T-helper 17 cell (primary cell): Measurements from ENCODE around the gene PRRG3. TPM values are rescaled to one million over a fixed set of nuclear protein-coding genes. Genes with fewer than 3 reads are reported as not detected.

Source experiments
- ATAC-seq: fragments of 150-1000 bp; cut with Tn5 transposase; 2 replicates; pipeline ENCODE4 v1.10.0; 2021; ENCODE audit warnings: mild to moderate bottlenecking, moderate library complexity
- DNase-seq, 3 donors: peaks; one replicate each; pipeline versions ENCODE4 v3.0.0 to v3.0.0-alpha.2; 2020 to 2021
- H3K9me3 ChIP-seq: one replicate; pipeline ENCODE4 v1.7.0; 2013; ENCODE audit warnings: low read length, mild to moderate bottlenecking; ENCODE audit not compliant: control insufficient read depth, poor library complexity, severe bottlenecking
- H3K27ac Mint-ChIP-seq: one replicate; pipeline ENCODE4 v1.8.0; 2022; ENCODE audit warnings: mild to moderate bottlenecking, moderate library complexity, mixed read lengths
- H3K27me3 Mint-ChIP-seq: one replicate; pipeline ENCODE4 v1.8.0; 2022; ENCODE audit warnings: mixed read lengths
- H3K36me3 Mint-ChIP-seq: one replicate; pipeline ENCODE4 v1.8.0; 2022; ENCODE audit warnings: low read depth, mixed read lengths
- H3K4me1 Mint-ChIP-seq: one replicate; pipeline ENCODE4 v1.8.0; 2022; ENCODE audit warnings: mild to moderate bottlenecking, mixed read lengths
- H3K4me3 Mint-ChIP-seq: one replicate; pipeline ENCODE4 v1.8.0; 2022; ENCODE audit warnings: mild to moderate bottlenecking, moderate library complexity, mixed read lengths
- total RNA-seq, 4 donors: library from RNA in 2 of 4; stranded (reverse) in 2 of 4; gene quantifications; one replicate each; pipeline ENCODE4 v1.2.3 and lab custom pipeline; 2022 to 2026

Gene PRRG3
- total RNA-seq, 2 donors from 2014 or later = not detected

- H3K9me3 ChIP-seq = no peaks in the 10 kb centered on the region
- Mint-ChIP-seq H3K27me3 (peaks cover 16% of the 10 kb centered on the region), H3K36me3 (no peaks in the 10 kb centered on the region), H3K4me1 (no peaks in the 10 kb centered on the region), H3K27ac (no peak overlapping the region), H3K4me3 (no peak overlapping the region)
- ATAC-seq (no peak), DNase-seq (no peak)
Measured at GRCh38 chrX:151699746-151700145, 4.5 kb downstream of the PRRG3 start.

- no peak for DNase-seq
- ATAC-seq = no peak
- no peaks in the 10 kb centered on the region for H3K9me3 ChIP-seq
- H3K4me1 Mint-ChIP-seq = no peaks in the 10 kb centered on the region
- H3K27ac Mint-ChIP-seq = no peak overlapping the region
- H3K27me3 Mint-ChIP-seq = peaks cover 13% of the 10 kb centered on the region
- no peak overlapping the region for H3K4me3 Mint-ChIP-seq
- H3K36me3 Mint-ChIP-seq = no peaks in the 10 kb centered on the region
Measured at GRCh38 chrX:151700581-151700980, 5.3 kb downstream of the PRRG3 start.

- Mint-ChIP-seq H3K27me3 (peaks cover 8% of the 10 kb centered on the region), H3K4me1 (no peaks in the 10 kb centered on the region), H3K27ac (no peak overlapping the region), H3K36me3 (no peaks in the 10 kb centered on the region), H3K4me3 (no peak overlapping the region)
- ATAC-seq (no peak), DNase-seq (no peak)
- no peaks in the 10 kb centered on the region for H3K9me3 ChIP-seq
Measured at GRCh38 chrX:151701071-151701470, 5.8 kb downstream of the PRRG3 start.

GRCh38 chrX:151701531-151701930, 6.3 kb downstream of the PRRG3 start:
- H3K9me3 ChIP-seq = no peaks in the 10 kb centered on the region
- H3K27ac Mint-ChIP-seq = no peak overlapping the region
- no peak overlapping the region for H3K4me3 Mint-ChIP-seq
- H3K27me3 Mint-ChIP-seq = peaks cover 8% of the 10 kb centered on the region
- DNase-seq (no peak), ATAC-seq (no peak)
- no peaks in the 10 kb centered on the region for H3K36me3 Mint-ChIP-seq
- H3K4me1 Mint-ChIP-seq = no peaks in the 10 kb centered on the region

GRCh38 chrX:151702026-151702714, 6.9 kb downstream of the PRRG3 start:
- Mint-ChIP-seq H3K27ac (no peak overlapping the region), H3K36me3 (no peaks in the 10 kb centered on the region), H3K4me1 (no peaks in the 10 kb centered on the region), H3K27me3 (peaks cover 7% of the 10 kb centered on the region), H3K4me3 (no peak overlapping the region)
- ATAC-seq (no peak), DNase-seq (no peak)
- no peaks in the 10 kb centered on the region for H3K9me3 ChIP-seq

GRCh38 chrX:151702741-151703340, 7.6 kb downstream of the PRRG3 start:
- Mint-ChIP-seq H3K36me3 (no peaks in the 10 kb centered on the region), H3K4me1 (no peaks in the 10 kb centered on the region), H3K4me3 (no peak overlapping the region), H3K27me3 (no peaks in the 10 kb centered on the region), H3K27ac (no peak overlapping the region)
- no peak for DNase-seq
- H3K9me3 ChIP-seq = no peaks in the 10 kb centered on the region
- ATAC-seq = no peak

GRCh38 chrX:151703487-151703886, 8.2 kb downstream of the PRRG3 start:
- DNase-seq (no peak), ATAC-seq (no peak)
- Mint-ChIP-seq H3K27me3 (no peaks in the 10 kb centered on the region), H3K4me1 (no peaks in the 10 kb centered on the region), H3K36me3 (no peaks in the 10 kb centered on the region), H3K27ac (no peak overlapping the region), H3K4me3 (no peak overlapping the region)
- H3K9me3 ChIP-seq = no peaks in the 10 kb centered on the region

- ATAC-seq (no peak), DNase-seq (no peak)
- Mint-ChIP-seq H3K4me1 (no peaks in the 10 kb centered on the region), H3K27ac (no peak overlapping the region), H3K27me3 (no peaks in the 10 kb centered on the region), H3K4me3 (no peak overlapping the region), H3K36me3 (no peaks in the 10 kb centered on the region)
- H3K9me3 ChIP-seq = no peaks in the 10 kb centered on the region
Measured at GRCh38 chrX:151704041-151704663, 8.9 kb downstream of the PRRG3 start.

- DNase-seq (no peak), ATAC-seq (no peak)
- Mint-ChIP-seq H3K4me3 (no peak overlapping the region), H3K27me3 (peaks cover 5% of the 10 kb centered on the region), H3K36me3 (no peaks in the 10 kb centered on the region), H3K4me1 (no peaks in the 10 kb centered on the region), H3K27ac (no peak overlapping the region)
- H3K9me3 ChIP-seq = no peaks in the 10 kb centered on the region
Measured at GRCh38 chrX:151708821-151709220, 13.6 kb downstream of the PRRG3 start.

GRCh38 chrX:151710457-151710856, 15.2 kb downstream of the PRRG3 start:
- Mint-ChIP-seq H3K27me3 (peaks cover 5% of the 10 kb centered on the region), H3K36me3 (no peaks in the 10 kb centered on the region), H3K27ac (no peak overlapping the region), H3K4me1 (no peaks in the 10 kb centered on the region), H3K4me3 (no peak overlapping the region)
- DNase-seq (no peak), ATAC-seq (no peak)
- no peaks in the 10 kb centered on the region for H3K9me3 ChIP-seq

GRCh38 chrX:151711154-151711553, 15.9 kb downstream of the PRRG3 start:
- Mint-ChIP-seq H3K4me1 (no peaks in the 10 kb centered on the region), H3K4me3 (no peak overlapping the region), H3K36me3 (no peaks in the 10 kb centered on the region), H3K27ac (no peak overlapping the region), H3K27me3 (peaks cover 5% of the 10 kb centered on the region)
- H3K9me3 ChIP-seq = no peaks in the 10 kb centered on the region
- ATAC-seq (no peak), DNase-seq (no peak)

- ATAC-seq (no peak), DNase-seq (no peak)
- Mint-ChIP-seq H3K4me3 (no peak overlapping the region), H3K27ac (no peak overlapping the region), H3K27me3 (peaks cover 7% of the 10 kb centered on the region), H3K36me3 (no peaks in the 10 kb centered on the region), H3K4me1 (no peaks in the 10 kb centered on the region)
- no peaks in the 10 kb centered on the region for H3K9me3 ChIP-seq
Measured at GRCh38 chrX:151711787-151712186, 16.5 kb downstream of the PRRG3 start.

GRCh38 chrX:151712253-151712652, 17.0 kb downstream of the PRRG3 start:
- no peak overlapping the region for H3K4me3 Mint-ChIP-seq
- DNase-seq = no peak
- H3K9me3 ChIP-seq = no peaks in the 10 kb centered on the region
- H3K4me1 Mint-ChIP-seq = no peaks in the 10 kb centered on the region
- H3K27me3 Mint-ChIP-seq = peaks cover 11% of the 10 kb centered on the region
- H3K27ac Mint-ChIP-seq = no peak overlapping the region
- H3K36me3 Mint-ChIP-seq = no peaks in the 10 kb centered on the region
- ATAC-seq = no peak

GRCh38 chrX:151713849-151714248, 18.6 kb downstream of the PRRG3 start:
- no peak for DNase-seq
- Mint-ChIP-seq H3K36me3 (no peaks in the 10 kb centered on the region), H3K4me3 (no peak overlapping the region), H3K27ac (no peak overlapping the region), H3K4me1 (no peaks in the 10 kb centered on the region), H3K27me3 (peaks cover 14% of the 10 kb centered on the region)
- no peak for ATAC-seq
- no peaks in the 10 kb centered on the region for H3K9me3 ChIP-seq
